DND-41 (cell line): ENCODE results near the gene TTC28.
A peak's percentile ranks its signal among the peaks of the same experiment; 100 is the strongest.

Experiments
- CTCF ChIP-seq: IDR thresholded peaks from 2 replicates; pipeline ENCODE4 v1.5.1; 2012; ENCODE audit warnings: borderline replicate concordance, low read length, moderate library complexity, mild to moderate bottlenecking; ENCODE audit not compliant: poor library complexity, severe bottlenecking; ENCODE audit errors: extremely low read depth
- EZH2 ChIP-seq: IDR thresholded peaks from 3 replicates; pipeline ENCODE4 v1.6.1; 2012; ENCODE audit warnings: borderline replicate concordance, low read depth, mild to moderate bottlenecking, moderate library complexity, low read length, inconsistent platforms; ENCODE audit not compliant: severe bottlenecking

GRCh38 chr22:28034760-28035401 lies 644.8 kb downstream of the TTC28 start:
- TF ChIP-seq CTCF, result peak; percentile 9
- no peak for TF ChIP-seq EZH2
